Gastrocnemius medialis (tissue), 4 donors: Measurements from ENCODE around the gene HBE1. TPM values are rescaled to one million over a fixed set of nuclear protein-coding genes. Genes with fewer than 3 reads are reported as not detected.
"Not testable (repeated sequence)": the region's sequence is repeated elsewhere in the genome, so short reads cannot be mapped to it uniquely, and the experiment has no call there.

Experiments used
- ATAC-seq, 2 donors: fragments of 150-250 bp; one replicate each; pipeline ENCODE4 v1.9.1; 2016
- DNase-seq, 2 donors: peaks; one replicate each; pipeline ENCODE4 v3.0.0-alpha.2; 2019
- H3K27ac ChIP-seq, 4 donors: fragments of 200-600 bp; sonication (generic); 1 replicate in 1 of 4; 2 replicates in 3 of 4; pipeline ENCODE4 v1.5.1; 2016 to 2018; ENCODE audit warnings: mild to moderate bottlenecking in 2 of 4, moderate library complexity in 1 of 4
- H3K27me3 ChIP-seq, 3 donors: fragments of 200-600 bp; sonication (generic) in 2 of 3; 1 replicate in 1 of 3; 2 replicates in 2 of 3; pipeline versions ENCODE4 v1.5.1 to v1.6.0; 2016 to 2019; ENCODE audit warnings: mild to moderate bottlenecking in 1 of 3, moderate library complexity in 1 of 3
- H3K36me3 ChIP-seq, 2 donors: fragments of 200-600 bp; sonication (generic) in 1 of 2; one replicate each; pipeline ENCODE4 v1.5.1; 2017 to 2018
- H3K4me1 ChIP-seq, 2 donors: fragments of 200-600 bp; sonication (generic) in 1 of 2; one replicate each; pipeline ENCODE4 v1.5.1; 2016 to 2017; ENCODE audit warnings: mild to moderate bottlenecking in 2 of 2
- H3K4me3 ChIP-seq, 4 donors: fragments of 200-600 bp; sonication (generic) in 3 of 4; 1 replicate in 1 of 4; 2 replicates in 3 of 4; pipeline ENCODE4 v1.5.1; 2016 to 2019; ENCODE audit warnings: mild to moderate bottlenecking in 2 of 4
- H3K9me3 ChIP-seq, 3 donors: fragments of 200-600 bp; sonication (generic) in 2 of 3; 1 replicate in 1 of 3; 2 replicates in 2 of 3; pipeline ENCODE4 v1.5.1; 2016 to 2019
- CTCF ChIP-seq, 5 experiments: fragments of 450-650 bp in 3 of 5; fragments of 200-600 bp in 2 of 5; sonication (generic) in 2 of 5; IDR thresholded peaks in 4 of 5; conservative IDR thresholded peaks in 1 of 5; 1 replicate in 4 of 5; 2 replicates in 1 of 5; pipeline ENCODE4 v1.5.1; 2016 to 2019; ENCODE audit warnings: antibody characterized with exemption in 5 of 5, mild to moderate bottlenecking in 3 of 5, moderate library complexity in 3 of 5
- POLR2A ChIP-seq, 2 donors: fragments of 450-650 bp; IDR thresholded peaks; one replicate each; pipeline ENCODE4 v1.6.1; 2017; ENCODE audit warnings: antibody characterized with exemption in 2 of 2, mild to moderate bottlenecking in 2 of 2, moderate library complexity in 2 of 2
- in situ Hi-C, 4 donors: fragments of 200-750 bp; cut with MboI; loops; one replicate each; pipeline versions ENCODE4 v1.15.0 to v1.8.0; 2017; ENCODE audit warnings: low sequenced_read_pairs in 4 of 4
- intact Hi-C: fragments of 100-400 bp; cut with DNase I; formaldehyde crosslinking; loops from one replicate; pipeline ENCODE4 v1.15.1; 2023; ENCODE audit warnings: low total_unique reads
- total RNA-seq, 4 donors: library from RNA; depleted of rRNA; stranded (reverse); fragments of >200 nt; gene quantifications; one replicate each; pipeline versions ENCODE4 v1.1.0 to v1.2.3, GENCODE V29; 2016

Gene HBE1
- total RNA-seq, 4 donors from 2014 or later = not detected

DNA sequence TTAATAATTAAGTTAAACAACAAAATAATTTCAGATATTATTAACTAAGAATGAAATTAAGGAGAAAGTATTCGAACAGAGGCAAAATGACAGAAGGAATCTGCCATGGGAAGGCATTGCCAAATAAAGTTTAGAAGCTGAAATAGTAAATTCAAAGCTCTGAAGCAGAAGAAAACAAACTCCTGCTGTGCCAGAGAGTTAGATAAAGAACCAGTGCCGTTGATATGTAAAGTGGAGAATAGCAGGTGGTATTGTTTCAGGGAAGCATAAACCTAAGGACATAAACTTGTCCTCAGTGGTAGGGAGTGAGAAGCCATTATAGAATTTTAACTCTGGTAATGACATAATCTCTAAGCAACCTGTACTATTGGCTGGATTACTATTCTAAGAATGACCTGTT, 12.4 kb downstream of the HBE1 start:
- in situ Hi-C loops = no loop called here
- ATAC-seq (no peak), DNase-seq (no peak)
- H3K27me3 ChIP-seq = no peaks in the 10 kb centered on the region
- H3K27ac ChIP-seq = no peak overlapping the region
- intact Hi-C loops = no loop called here
- TF ChIP-seq CTCF (IDR thresholded peaks at IDR 0.05 in 4 of 5, conservative IDR thresholded peaks at IDR 0.05 in 1 of 5) (no peak), POLR2A (IDR thresholded peaks at IDR 0.05) (no peak)
- H3K36me3 ChIP-seq = no peaks in the 10 kb centered on the region
- no peaks in the 10 kb centered on the region for H3K4me1 ChIP-seq
- H3K4me3 ChIP-seq = no peak overlapping the region
- no peaks in the 10 kb centered on the region for H3K9me3 ChIP-seq

DNA sequence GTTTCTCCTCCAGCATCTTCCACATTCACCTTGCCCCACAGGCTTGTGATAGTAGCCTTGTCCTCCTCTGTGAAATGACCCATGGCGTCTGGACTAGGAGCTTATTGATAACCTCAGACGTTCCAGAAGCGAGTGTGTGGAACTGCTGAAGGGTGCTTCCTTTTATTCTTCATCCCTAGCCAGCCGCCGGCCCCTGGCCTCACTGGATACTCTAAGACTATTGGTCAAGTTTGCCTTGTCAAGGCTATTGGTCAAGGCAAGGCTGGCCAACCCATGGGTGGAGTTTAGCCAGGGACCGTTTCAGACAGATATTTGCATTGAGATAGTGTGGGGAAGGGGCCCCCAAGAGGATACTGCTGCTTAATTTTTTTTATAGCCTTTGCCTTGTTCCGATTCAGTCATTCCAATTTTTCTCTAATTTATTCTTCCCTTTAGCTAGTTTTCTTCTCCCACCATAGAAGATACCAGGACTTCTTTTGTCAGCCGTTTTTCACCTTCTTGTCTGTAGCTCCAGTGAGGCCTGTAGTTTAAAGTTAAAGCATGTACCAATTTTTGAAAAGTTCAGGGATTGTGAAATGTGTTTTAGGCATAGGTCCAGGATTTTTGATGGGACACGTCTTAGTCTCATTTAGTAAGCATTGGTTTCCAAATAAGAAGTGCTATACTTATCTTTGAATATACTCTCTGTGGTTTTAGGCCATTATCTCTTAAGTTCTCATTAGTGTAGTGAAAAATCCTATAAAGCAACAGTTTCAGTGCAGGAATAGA, 14.9 kb downstream of the HBE1 start, which contains the start of gene HBG2:
HBG2 (minus strand) TSS at position 136 of the 768 bp plus-strand sequence; CDS start at position 83, 53 bp downstream.
- ATAC-seq, H3K4me3 ChIP-seq, in situ Hi-C loops, H3K27me3 ChIP-seq, H3K9me3 ChIP-seq, H3K4me1 ChIP-seq, H3K36me3 ChIP-seq, DNase-seq, H3K27ac ChIP-seq, intact Hi-C loops: not testable (repeated sequence)

GRCh38 chr11:5254023-5254422, 15.7 kb downstream of the HBE1 start:
- DNase-seq, H3K36me3 ChIP-seq, H3K27ac ChIP-seq, in situ Hi-C loops, H3K9me3 ChIP-seq, ATAC-seq, H3K4me1 ChIP-seq, H3K27me3 ChIP-seq, intact Hi-C loops, H3K4me3 ChIP-seq: not testable (repeated sequence)

DNA sequence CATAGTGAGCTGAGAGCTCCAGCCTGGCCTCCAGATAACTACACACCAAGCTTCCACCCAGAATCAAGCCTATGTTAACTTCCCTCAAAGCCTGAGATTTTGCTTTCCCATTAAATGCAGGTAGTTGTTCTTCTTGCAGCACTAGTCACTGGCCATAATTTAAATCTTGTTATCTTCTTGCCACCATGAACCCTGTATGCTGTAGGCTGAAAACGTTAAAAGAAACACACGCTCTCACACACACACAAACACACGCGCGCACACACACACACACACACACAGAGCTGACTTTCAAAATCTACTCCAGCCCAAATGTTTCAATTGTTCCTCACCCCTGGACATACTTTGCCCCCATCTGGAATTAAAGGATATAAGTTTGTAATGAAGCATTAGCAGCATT, 16.3 kb downstream of the HBE1 start:
- H3K9me3 ChIP-seq, H3K4me3 ChIP-seq, H3K27me3 ChIP-seq, intact Hi-C loops, ATAC-seq, H3K4me1 ChIP-seq, in situ Hi-C loops, H3K36me3 ChIP-seq, DNase-seq, H3K27ac ChIP-seq: not testable (repeated sequence)

DNA sequence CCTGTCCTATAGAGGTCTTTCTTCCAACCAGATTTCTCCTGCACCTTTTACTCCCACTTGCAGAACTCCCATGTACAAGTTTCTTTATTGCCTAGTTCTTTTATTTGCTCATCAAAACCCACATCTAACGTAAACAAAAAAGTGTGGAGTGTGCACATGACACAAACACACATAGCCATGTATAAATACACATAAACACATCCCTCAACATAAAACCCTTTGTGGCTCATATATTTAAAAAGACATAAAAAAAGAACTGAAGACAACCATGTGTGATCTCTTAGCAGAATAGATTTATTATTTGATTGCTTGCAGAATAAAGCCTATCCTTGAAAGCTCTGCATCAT, 16.9 kb downstream of the HBE1 start:
- no peaks in the 10 kb centered on the region for H3K4me1 ChIP-seq
- ATAC-seq (no peak), DNase-seq (no peak)
- intact Hi-C loops = no loop called here
- in situ Hi-C loops = no loop called here
- no peaks in the 10 kb centered on the region for H3K27me3 ChIP-seq
- no peak overlapping the region for H3K4me3 ChIP-seq
- H3K36me3 ChIP-seq = no peaks in the 10 kb centered on the region
- no peak overlapping the region for H3K27ac ChIP-seq
- H3K9me3 ChIP-seq = no peaks in the 10 kb centered on the region
- TF ChIP-seq POLR2A (IDR thresholded peaks at IDR 0.05) (no peak), CTCF (IDR thresholded peaks at IDR 0.05 in 4 of 5, conservative IDR thresholded peaks at IDR 0.05 in 1 of 5) (no peak)

DNA sequence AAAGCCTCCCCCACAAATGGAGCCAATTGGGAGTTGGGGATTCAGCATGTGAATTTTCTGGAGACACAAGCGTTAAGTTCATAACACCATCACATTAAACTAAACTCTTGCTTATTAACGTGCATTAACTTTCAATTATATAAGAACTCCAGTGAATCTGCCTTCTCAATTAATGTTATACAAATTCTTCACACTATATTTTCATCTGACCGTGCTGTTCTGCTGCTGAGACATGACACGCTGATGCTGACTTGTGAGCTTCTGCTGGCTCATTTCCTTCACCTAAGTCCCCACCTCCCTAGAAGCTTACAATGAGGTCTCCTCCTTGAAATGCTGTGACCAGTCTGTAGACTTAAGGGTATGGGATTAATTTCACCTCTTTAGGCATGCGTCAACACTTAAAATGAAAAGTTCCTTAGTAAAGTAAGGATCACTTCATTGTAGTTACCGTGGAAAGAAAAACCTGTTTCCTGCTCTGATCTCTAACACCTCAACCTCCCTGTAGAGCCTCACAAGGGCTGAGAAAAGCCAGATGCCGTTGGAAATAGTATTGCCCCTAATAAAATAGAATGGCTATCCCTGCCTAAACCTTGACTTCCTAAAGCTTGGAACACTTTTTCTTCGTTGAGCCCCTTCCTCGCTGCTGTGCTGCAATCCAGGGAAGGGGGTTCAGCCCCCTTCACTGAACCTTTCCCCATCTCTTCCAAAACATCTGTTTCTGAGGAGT, 17.4 kb downstream of the HBE1 start:
- intact Hi-C loops (no loop called here), in situ Hi-C loops (no loop called here)
- TF ChIP-seq POLR2A (IDR thresholded peaks at IDR 0.05) (no peak), CTCF (IDR thresholded peaks at IDR 0.05 in 4 of 5, conservative IDR thresholded peaks at IDR 0.05 in 1 of 5) (no peak)
- Histone ChIP-seq H3K4me1 (no peaks in the 10 kb centered on the region), H3K4me3 (no peak overlapping the region), H3K27me3 (no peaks in the 10 kb centered on the region), H3K36me3 (no peaks in the 10 kb centered on the region), H3K9me3 (no peaks in the 10 kb centered on the region), H3K27ac (no peak overlapping the region)
- ATAC-seq = no peak
- no peak for DNase-seq
